ENCODE measurements around the gene RGMB.
A peak's percentile ranks its signal among the peaks of the same experiment; 100 is the strongest.

GRCh38 chr5:98796197-98796972, 22.9 kb downstream of the RGMB start:
- TF ChIP-seq CTCF (IDR thresholded peaks at IDR 0.05; ENCODE audit: poor library complexity, severe bottlenecking) (peak; percentile 75), POLR2AphosphoS5 (IDR thresholded peaks at IDR 0.05) (no peak), SMC3 (conservative IDR thresholded peaks at IDR 0.05; ENCODE audit: poor library complexity) (peak; percentile 75), EP300 (conservative IDR thresholded peaks at IDR 0.05; ENCODE audit: poor library complexity, severe bottlenecking) (no peak), EZH2 (IDR thresholded peaks at IDR 0.05; ENCODE audit: borderline replicate concordance, insufficient read depth, low read length, poor library complexity, severe bottlenecking) (no peak)
- TF ChIP-seq, protein P1, sequence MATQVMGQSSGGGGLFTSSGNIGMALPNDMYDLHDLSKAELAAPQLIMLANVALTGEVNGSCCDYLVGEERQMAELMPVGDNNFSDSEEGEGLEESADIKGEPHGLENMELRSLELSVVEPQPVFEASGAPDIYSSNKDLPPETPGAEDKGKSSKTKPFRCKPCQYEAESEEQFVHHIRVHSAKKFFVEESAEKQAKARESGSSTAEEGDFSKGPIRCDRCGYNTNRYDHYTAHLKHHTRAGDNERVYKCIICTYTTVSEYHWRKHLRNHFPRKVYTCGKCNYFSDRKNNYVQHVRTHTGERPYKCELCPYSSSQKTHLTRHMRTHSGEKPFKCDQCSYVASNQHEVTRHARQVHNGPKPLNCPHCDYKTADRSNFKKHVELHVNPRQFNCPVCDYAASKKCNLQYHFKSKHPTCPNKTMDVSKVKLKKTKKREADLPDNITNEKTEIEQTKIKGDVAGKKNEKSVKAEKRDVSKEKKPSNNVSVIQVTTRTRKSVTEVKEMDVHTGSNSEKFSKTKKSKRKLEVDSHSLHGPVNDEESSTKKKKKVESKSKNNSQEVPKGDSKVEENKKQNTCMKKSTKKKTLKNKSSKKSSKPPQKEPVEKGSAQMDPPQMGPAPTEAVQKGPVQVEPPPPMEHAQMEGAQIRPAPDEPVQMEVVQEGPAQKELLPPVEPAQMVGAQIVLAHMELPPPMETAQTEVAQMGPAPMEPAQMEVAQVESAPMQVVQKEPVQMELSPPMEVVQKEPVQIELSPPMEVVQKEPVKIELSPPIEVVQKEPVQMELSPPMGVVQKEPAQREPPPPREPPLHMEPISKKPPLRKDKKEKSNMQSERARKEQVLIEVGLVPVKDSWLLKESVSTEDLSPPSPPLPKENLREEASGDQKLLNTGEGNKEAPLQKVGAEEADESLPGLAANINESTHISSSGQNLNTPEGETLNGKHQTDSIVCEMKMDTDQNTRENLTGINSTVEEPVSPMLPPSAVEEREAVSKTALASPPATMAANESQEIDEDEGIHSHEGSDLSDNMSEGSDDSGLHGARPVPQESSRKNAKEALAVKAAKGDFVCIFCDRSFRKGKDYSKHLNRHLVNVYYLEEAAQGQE (IDR thresholded peaks at IDR 0.05; ENCODE audit: borderline replicate concordance), result no peak
